Neutrophil (primary cell): Measurements from ENCODE around the gene LARP1B.
"Not testable (repeated sequence)": the region's sequence is repeated elsewhere in the genome, so short reads cannot be mapped to it uniquely, and the experiment has no call there.

Experiments used
- H3K27ac ChIP-seq: fragments of 200-600 bp; sonication (generic); 2 replicates; pipeline ENCODE4 v1.5.1; 2016; ENCODE audit warnings: mild to moderate bottlenecking, moderate library complexity
- H3K27me3 ChIP-seq: fragments of 200-600 bp; sonication (generic); 2 replicates; pipeline ENCODE4 v1.6.0; 2016; ENCODE audit warnings: mild to moderate bottlenecking
- H3K36me3 ChIP-seq: fragments of 200-600 bp; sonication (generic); 2 replicates; pipeline ENCODE4 v1.5.1; 2017
- H3K4me1 ChIP-seq, 2 experiments: fragments of 200-600 bp in 1 of 2; sonication (generic) in 1 of 2; 1 replicate in 1 of 2; 2 replicates in 1 of 2; pipeline versions ENCODE4 v1.5.1 to v1.6.1; 2013 to 2016; ENCODE audit warnings: low read depth in 1 of 2, low read length in 1 of 2, mild to moderate bottlenecking in 1 of 2, moderate library complexity in 1 of 2; ENCODE audit not compliant: control insufficient read depth in 1 of 2, insufficient read depth in 1 of 2
- H3K4me3 ChIP-seq, 2 experiments: fragments of 200-600 bp in 1 of 2; sonication (generic) in 1 of 2; 1 replicate in 1 of 2; 2 replicates in 1 of 2; pipeline ENCODE4 v1.5.1; 2013 to 2016; ENCODE audit warnings: low read depth in 1 of 2, low read length in 1 of 2, mild to moderate bottlenecking in 1 of 2, moderate library complexity in 1 of 2
- H3K9me3 ChIP-seq: fragments of 200-600 bp; sonication (generic); 2 replicates; pipeline ENCODE4 v1.5.1; 2016
- TF ChIP-seq, protein P1 (sequence below): fragments of 200-600 bp; sonication (generic); IDR thresholded peaks from 2 replicates; pipeline ENCODE4 v1.5.1; 2016; ENCODE audit warnings: antibody characterized with exemption

LARP1B gene

DNA sequence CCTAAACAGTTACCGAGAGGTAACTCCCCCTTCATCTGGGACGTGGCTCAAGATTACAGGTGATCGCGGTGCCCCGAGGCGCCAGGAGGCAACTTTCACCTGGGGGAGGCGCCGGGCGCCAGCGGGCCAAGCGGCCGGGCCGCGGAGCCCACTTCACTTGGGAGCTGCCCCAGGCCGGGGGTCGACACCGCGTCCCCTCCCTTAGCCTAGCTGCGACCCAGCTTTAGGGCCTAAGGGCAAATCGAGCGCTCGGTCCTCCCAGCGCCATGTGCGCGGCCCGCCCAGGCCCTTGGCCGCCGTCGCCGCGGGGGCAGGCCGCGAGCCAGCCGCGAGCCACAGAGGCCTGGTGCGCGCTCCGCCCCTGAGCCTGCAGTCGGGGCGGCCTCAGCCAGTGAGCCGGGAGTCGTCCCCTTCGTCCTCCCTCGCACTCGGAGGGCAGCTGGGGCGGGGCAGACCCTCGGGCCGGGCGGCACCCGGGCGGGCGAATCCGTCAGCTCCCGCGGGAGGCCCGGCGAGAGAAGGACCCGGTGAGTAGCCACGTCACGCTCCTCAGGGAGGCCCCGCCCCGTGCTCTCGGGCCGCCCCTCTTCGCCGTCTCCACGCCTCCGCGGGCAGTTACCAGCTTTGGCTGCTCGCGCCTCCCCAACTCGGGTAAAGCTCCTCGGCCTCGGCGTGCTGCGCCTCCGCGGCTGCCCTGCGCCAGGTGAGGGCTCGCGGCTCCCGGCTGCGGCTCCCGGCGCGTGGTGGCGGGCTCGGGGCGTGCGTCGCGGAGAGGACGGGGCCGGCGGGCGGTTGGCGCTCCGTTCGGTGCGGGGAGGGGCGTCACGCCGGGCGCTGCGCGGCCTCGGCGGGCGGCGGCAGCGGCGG is at the start of gene LARP1B:
LARP1B (plus strand) TSS at position 614 of the 867 bp plus-strand sequence. CDS start 13,640 bp downstream, outside the sequence.
- H3K4me3 ChIP-seq: peak within 1 kb of the TSS; percentile 74 to 78
- peaks cover 16 to 20% of the 10 kb centered on the region in 2 experiments for H3K4me1 ChIP-seq
- TF ChIP-seq, protein P1, sequence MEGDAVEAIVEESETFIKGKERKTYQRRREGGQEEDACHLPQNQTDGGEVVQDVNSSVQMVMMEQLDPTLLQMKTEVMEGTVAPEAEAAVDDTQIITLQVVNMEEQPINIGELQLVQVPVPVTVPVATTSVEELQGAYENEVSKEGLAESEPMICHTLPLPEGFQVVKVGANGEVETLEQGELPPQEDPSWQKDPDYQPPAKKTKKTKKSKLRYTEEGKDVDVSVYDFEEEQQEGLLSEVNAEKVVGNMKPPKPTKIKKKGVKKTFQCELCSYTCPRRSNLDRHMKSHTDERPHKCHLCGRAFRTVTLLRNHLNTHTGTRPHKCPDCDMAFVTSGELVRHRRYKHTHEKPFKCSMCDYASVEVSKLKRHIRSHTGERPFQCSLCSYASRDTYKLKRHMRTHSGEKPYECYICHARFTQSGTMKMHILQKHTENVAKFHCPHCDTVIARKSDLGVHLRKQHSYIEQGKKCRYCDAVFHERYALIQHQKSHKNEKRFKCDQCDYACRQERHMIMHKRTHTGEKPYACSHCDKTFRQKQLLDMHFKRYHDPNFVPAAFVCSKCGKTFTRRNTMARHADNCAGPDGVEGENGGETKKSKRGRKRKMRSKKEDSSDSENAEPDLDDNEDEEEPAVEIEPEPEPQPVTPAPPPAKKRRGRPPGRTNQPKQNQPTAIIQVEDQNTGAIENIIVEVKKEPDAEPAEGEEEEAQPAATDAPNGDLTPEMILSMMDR: peak; percentile 17
- no peaks in the 10 kb centered on the region for H3K9me3 ChIP-seq
- H3K27me3 ChIP-seq: peaks cover 5% of the 10 kb centered on the region
- no peaks in the 10 kb centered on the region for H3K36me3 ChIP-seq
- H3K27ac ChIP-seq: peak within 1 kb of the TSS; percentile 83

DNA sequence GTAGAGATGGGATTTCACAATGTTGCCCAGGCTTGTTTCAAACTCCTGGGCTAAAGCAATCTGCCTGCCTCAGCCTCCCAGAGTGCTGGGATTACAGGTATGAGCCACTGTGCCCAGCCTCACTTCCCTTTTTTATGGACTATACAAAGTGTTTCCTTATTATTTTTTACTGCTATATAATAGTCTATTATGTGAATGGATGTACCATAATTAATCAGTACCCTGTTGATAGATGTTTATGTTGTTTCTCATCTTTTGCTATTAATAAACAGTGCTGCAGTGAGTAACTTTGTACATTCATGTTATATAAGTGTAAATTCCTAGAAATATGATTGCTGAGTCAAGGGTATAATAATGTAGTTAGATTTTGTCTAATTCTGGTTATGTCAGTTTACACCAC is 35.8 kb upstream of the LARP1B start:
- TF ChIP-seq, protein P1: no peak
- Histone ChIP-seq H3K36me3 (peaks cover 83% of the 10 kb centered on the region), H3K27me3 (no peaks in the 10 kb centered on the region), H3K4me1 (no peaks in the 10 kb centered on the region), H3K4me3 (no peak overlapping the region), H3K27ac (no peak overlapping the region), H3K9me3 (no peaks in the 10 kb centered on the region)

DNA sequence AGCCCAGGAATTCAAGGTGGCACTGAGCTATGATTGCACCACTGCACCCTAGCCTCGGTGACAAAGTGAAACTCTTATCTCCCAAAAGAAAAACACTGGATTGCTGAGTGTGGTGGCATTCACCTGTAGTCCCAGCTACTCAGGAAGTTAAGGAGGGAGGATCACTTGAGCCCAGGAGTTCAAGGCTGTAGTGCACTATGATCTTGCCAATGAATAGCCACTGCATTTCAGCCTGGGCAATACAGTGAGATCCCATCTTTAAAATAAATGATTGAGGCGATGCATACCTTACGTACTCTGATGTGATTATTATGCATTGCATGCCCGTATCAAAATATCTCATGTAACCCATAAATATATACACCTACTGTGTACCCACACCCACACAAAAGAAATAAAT is 31.2 kb upstream of the LARP1B start:
- no peak overlapping the region for H3K4me3 ChIP-seq
- peaks cover 62% of the 10 kb centered on the region for H3K36me3 ChIP-seq
- TF ChIP-seq, protein P1: no peak
- H3K9me3 ChIP-seq: no peaks in the 10 kb centered on the region
- H3K4me1 ChIP-seq: no peaks in the 10 kb centered on the region
- no peak overlapping the region for H3K27ac ChIP-seq
- H3K27me3 ChIP-seq: no peaks in the 10 kb centered on the region

DNA sequence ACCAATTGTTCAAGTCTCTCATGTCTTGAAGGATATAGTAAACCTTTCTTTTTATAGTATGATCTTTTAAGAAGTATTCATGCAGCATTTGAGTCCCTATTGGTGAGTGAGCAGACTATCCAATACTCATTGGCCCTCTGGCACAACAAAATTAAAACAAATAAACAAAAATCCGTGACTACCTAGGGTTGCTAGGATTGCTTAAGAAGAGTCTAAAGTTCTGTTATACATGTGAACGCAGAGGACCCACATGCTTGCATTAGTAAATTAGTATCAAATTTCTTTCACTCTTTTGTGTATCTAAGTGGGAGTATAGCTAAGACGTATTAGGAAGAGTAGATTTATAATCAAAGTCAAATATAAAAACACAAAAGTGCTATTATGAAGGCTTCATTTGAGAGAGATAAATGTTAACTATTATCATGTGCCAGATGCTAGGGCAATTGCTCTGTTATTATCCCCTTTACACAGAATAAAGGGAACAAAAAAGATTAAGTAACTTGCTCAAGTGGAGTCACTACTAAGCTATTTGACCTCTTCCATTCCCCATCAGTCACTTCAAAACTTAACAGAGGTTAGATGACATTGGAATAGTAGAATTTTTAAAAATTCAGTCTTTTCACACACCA is 29.2 kb upstream of the LARP1B start:
- H3K27ac ChIP-seq: no peak overlapping the region
- TF ChIP-seq, protein P1: no peak

DNA sequence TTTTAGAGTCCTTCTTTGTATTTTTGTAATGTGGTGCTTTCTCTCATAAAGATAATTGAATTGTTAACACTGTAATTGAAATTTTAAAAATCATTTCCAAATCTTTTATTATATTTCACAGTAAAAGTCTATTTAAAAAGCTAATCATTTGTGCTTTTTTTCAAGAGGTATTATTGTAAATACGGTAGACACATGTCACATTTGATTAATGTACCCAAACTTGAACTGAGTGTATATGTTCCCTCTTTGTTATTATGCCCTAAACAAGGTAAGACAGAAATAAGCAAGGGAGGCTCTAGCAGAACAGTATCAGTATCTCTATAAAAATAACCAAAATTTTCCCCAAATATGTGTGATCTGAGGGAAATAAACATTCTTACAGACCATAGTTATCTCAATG is 21.5 kb upstream of the LARP1B start:
- Histone ChIP-seq H3K36me3 (peaks cover 15% of the 10 kb centered on the region), H3K4me3 (no peak overlapping the region), H3K27me3 (no peaks in the 10 kb centered on the region), H3K4me1 (no peaks in the 10 kb centered on the region), H3K27ac (no peak overlapping the region), H3K9me3 (no peaks in the 10 kb centered on the region)
- TF ChIP-seq, protein P1: no peak

More for the DNA sequence above, 29.2 kb upstream of the LARP1B start:
- no peaks in the 10 kb centered on the region for H3K27me3 ChIP-seq
- no peaks in the 10 kb centered on the region for H3K4me1 ChIP-seq
- peaks cover 62% of the 10 kb centered on the region for H3K36me3 ChIP-seq
- H3K9me3 ChIP-seq: no peaks in the 10 kb centered on the region
- no peak overlapping the region for H3K4me3 ChIP-seq

DNA sequence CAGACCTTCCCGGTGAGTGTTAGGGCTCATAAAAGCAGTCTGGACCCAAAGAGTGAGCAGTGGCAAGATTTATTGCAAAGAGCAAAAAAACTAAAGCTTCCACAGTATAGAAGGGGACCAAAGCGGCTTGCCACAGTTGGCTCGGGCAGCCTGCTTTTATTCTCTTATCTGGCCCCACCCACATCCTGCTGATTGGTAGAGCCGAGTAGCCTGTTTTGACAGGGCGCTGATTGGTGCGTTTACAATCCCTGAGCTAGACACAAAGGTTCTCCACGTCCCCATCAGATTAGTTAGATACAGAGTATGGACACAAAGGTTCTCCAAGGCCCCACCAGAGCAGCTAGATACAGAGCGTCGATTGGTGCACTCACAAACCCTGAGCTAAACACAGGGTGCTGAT is 14.1 kb upstream of the LARP1B start:
- not testable (repeated sequence) for H3K36me3 ChIP-seq, H3K27ac ChIP-seq, H3K27me3 ChIP-seq, H3K4me3 ChIP-seq, H3K9me3 ChIP-seq, H3K4me1 ChIP-seq

DNA sequence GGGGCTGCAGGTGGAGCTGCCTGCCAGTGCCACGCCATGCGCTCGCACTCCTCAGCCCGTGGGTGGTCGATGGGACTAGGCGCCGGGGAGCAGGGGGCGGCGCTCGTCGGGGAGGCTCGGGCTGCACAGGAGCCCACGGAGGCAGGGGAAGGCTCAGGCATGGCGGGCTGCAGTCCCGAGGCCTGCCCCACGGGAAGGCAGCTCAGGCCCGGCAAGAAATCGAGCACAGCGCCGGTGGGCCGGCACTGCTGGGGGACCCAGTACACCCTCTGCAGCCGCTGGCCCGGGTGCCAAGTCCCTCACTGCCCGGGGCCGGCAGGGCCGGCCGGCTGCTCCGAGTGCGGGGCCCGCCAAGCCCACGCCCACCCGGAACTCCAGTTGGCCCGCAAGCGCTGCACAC is 13.6 kb upstream of the LARP1B start:
- not testable (repeated sequence) for H3K36me3 ChIP-seq, H3K4me3 ChIP-seq, H3K27ac ChIP-seq, H3K9me3 ChIP-seq, H3K27me3 ChIP-seq, H3K4me1 ChIP-seq

DNA sequence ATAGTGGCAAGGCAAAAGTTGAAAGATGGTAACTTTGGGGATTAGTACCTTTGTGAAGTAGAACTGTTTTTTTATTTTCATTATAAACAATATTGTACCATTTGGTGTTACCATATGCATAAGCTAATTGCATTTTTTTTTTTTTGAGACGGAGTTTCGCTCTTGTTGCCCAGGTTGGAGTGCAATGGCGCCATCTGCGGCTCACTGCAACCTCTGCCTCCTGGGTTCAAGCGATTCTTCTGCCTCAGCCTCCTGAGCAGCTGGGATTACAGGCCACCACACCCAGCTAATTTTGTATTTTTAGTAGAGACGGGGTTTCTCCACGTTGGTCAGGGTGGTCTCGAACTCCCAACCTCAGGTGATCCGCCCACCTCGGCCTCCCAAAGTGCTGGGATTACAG is 9.9 kb upstream of the LARP1B start:
- not testable (repeated sequence) for H3K9me3 ChIP-seq, H3K36me3 ChIP-seq, H3K27me3 ChIP-seq, H3K27ac ChIP-seq, H3K4me3 ChIP-seq, H3K4me1 ChIP-seq
